Measurements from ENCODE around the gene PDSS2.
"Not testable (repeated sequence)": the region's sequence is repeated elsewhere in the genome, so short reads cannot be mapped to it uniquely, and the experiment has no call there.

PDSS2 gene

GRCh38 chr6:107413966-107414645 lies 45.3 kb downstream of the PDSS2 start:
- no peak for DNase-seq

- no peak for DNase-seq
Observed at GRCh38 chr6:107411161-107411560, 48.2 kb downstream of the PDSS2 start.

DNA sequence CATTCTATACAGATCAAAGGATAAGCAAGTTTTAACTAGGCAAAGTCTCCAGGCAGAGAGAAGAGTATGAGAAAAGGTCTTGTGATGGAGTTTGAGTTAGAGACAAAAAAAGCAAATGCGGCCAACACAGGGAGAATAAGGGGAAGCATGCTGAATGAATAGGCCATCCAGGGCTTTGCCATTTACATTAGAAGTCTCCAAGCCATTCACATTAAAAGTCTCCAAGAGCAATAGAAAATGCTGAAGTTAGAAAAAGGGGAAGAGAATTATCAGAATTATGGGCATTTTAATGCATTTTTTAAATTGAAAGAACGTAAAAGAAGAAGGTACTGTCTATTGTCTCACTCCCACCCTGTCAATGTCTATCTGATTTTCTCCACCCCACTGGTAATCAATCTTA lies 49.4 kb downstream of the PDSS2 start:
- no peak for DNase-seq

GRCh38 chr6:107408714-107409113 lies 50.6 kb downstream of the PDSS2 start:
- DNase-seq, result no peak

- DNase-seq, result no peak
Observed at GRCh38 chr6:107405002-107405401, 54.4 kb downstream of the PDSS2 start.

DNA sequence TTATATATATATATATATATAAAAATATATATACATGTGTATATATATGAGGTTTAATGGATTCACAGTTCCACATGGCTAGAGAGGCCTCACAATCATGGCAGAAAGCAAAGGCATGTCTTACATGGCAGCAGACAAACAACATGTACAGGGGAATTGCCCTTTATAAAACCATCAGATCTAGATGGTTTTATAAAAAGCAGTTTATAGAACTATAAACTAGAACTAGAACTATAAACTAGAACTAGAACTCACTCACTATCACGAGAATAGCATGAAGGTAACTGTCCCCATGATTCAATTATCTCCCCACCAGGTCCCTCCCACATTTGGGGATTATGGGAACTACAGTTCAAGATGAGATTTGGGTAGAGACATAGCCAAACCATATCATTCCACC lies 56.8 kb downstream of the PDSS2 start:
- no peak for DNase-seq

DNA sequence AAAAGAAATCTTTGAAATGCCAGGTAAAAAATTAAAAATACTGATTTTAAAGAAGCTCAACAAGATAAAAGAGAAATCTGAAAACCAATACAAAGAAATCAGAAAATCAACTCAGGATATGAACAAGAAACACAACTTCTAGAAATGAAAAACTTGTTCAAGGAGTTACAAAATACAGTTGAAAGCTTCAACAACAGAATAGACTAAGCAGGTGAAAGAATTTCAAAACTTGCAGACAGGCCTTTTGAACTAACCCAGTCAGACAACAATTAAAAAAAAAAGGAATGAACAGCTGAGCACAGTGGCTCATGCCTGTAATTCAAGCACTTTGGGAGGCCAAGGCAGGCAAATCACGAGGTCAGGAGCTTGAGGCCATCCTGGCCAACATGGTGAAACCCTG lies 57.8 kb downstream of the PDSS2 start:
- no peak for DNase-seq

DNA sequence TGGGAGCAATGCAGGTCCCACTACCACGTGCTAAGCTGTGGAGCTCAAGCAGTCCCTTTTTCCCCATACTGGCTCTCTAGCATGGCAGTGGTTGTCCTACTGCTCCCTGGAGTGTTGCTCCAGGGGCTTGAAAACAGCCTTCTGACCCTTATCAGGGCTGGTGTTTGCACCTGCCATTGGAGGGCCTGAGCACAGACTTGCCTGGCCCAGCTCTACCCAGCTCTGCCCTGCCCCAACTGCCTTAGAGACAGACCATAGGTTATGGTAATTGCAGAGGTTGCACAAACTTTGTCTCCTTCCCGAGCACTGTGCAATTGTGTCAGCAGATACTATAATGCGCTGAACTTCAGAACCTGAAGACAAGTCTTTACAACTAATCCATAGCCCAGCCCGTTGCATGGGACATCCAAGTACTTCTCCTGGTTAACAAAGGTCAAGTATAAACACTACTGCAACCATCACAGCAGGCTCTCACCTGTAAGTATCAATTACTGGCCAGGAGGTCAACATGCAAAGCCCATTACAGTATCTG lies 58.7 kb downstream of the PDSS2 start:
- DNase-seq, result no peak

GRCh38 chr6:107399935-107400334 lies 59.4 kb downstream of the PDSS2 start:
- DNase-seq, result no peak

- no peak for DNase-seq
Observed at GRCh38 chr6:107398001-107398400, 61.4 kb downstream of the PDSS2 start.

DNA sequence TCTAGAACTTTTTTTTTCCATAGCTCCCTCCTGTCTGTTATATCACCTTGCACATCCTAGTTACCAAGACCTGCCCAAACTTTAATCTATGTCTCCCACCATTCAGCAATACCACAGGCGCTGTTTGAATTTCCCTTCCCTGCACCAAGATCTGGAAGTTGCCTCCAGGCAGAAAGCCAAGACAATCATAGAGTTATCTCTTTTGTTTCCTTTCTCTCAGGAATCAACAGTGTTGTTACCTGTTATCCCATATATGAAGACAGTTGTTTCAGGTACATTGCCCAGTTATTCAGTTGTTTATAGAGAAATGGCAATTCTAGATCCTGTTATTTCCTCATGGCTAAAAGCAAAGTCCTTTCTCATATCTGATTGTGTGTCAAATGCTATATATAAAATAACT lies 63.2 kb downstream of the PDSS2 start:
- no peak for DNase-seq

DNA sequence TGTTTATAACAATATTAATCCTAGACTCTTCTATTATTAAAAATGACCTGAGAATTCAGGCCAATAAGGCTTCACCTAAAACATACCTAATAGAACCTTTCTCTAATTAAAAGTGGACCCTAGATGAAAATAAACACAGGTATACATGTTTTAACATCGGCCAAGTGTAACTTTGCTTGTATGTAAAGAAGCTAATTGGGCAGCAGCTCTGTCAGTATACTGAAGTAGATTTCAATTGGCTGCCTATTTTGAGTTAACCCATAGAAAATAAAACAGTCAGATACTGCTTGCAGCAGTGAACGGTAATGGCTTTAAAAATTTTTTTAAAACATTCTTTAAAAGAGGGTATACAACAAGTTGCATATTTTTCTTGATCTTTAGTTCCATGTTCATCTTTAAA lies 67.3 kb downstream of the PDSS2 start:
- DNase-seq, result no peak

DNA sequence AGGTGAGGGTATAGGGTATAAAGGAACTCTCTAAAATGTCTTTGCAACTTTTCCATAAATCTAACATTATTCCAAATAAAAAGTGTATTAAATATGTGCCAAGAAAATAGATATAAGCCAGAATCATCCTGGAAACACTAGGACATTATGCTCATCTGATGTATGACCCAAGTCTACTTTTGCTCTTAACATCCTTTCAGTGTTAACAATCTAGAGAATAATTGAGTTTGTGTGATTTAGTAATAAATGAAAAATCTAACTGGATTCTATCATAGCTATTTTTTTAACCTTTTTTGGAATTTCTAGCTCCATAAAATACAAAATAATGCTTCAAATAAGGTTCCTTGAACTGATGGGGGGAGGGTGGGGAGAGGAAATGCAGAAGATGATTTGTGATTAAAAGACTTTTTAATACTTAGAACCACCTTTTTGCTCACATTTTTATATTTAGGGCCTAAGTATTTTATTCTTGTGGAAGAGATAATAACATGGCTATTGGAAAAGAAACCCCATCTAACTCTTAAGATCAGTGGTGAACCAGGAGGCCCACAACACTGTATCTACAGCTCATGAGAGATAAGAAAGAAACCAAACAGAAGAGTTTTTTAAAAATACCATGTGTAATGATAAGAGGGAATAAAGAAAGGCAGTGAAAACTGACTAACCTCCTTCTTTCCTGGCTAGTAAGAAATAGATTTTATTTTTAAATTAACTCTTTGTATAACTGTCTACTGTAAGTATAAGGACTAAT lies 68.5 kb downstream of the PDSS2 start:
- no peak for DNase-seq

GRCh38 chr6:107390056-107390455 lies 69.3 kb downstream of the PDSS2 start:
- no peak for DNase-seq

GRCh38 chr6:107386904-107387303 lies 72.5 kb downstream of the PDSS2 start:
- DNase-seq, result no peak

- DNase-seq, result peak; percentile 38
Observed at GRCh38 chr6:107386340-107386739, 73.0 kb downstream of the PDSS2 start.

DNA sequence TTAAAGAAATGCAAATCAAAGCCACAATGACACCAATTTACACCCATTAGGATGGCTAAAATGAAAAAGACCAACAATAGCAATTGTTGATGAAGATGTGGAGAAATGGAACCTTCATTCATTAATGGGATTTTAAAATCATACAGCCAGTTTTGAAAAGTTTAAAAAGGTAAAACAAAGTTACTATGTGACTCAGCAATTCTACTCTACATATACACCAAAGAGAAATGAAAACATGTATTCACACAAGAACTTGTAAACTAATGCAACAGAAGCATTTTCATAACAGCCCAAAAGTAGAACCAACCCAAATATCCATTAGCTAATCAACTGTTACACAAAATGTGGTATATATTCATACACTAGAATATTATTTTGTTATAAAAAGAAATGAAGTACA lies 75.7 kb downstream of the PDSS2 start:
- no peak for DNase-seq

DNA sequence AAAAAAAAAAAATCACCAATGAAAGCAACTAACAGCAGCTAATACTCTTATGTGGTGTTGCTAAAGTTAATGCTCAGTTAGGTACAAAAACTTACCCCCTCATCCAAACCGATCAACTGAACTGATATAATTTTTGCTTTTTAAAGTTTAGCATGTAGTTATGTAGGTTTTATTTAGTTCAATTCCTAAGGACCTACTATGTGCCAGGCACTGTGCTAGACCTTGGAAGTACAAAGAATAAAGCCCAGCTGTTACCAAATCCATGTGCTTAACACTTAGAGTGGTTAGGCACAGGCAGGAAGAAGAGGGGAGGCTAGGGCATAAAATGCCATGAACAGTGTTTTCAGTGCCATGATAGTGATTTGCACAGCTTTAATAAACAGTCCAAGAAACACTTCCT lies 85.1 kb downstream of the PDSS2 start:
- no peak for DNase-seq

- no peak for DNase-seq
Observed at GRCh38 chr6:107369493-107369892, 89.9 kb downstream of the PDSS2 start.

- no peak for DNase-seq
Observed at GRCh38 chr6:107368471-107368870, 90.9 kb downstream of the PDSS2 start.

GRCh38 chr6:107364173-107364572 lies 95.2 kb downstream of the PDSS2 start:
- DNase-seq, result not testable (repeated sequence)

DNA sequence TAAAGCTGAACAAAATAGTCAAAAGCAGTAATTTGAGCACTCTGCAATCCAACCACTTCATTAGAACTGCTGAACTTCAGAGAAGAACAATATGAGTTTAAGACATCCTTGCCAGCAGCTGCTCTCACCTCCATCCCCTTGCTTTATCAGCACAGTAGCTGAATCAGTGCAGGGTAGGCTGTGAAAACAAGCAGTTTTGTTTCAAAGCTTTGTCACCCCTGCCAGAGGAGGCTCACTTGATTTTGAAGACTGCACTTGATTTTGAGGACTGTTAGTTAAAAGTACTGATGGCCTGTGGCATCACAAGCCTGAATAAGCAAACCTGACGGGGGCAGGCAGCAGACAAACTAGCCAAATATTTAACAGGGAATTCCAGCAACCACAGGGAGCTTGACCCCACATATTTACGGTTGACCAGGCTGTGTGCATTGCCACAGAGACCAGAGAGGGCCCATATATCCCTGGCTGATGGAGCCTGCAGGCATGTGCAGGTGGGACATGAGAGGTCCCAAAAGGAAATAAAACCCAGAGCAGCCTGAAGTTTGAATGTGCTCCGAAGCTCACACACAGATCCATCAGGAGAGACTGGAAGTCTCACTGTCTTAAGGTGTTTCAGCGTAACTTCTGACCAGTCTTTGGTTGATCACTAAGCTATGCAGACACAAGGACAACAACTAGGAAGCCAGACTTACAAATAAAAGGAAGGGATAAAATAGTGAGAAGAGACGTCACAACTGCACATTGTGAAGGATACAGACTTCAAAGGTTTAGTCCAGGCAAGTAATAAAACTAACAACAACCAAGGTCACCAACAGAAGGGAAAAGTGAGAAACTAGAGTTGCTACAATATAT lies 97.4 kb downstream of the PDSS2 start:
- peak; percentile 87 for DNase-seq

GRCh38 chr6:107360476-107360875 lies 98.9 kb downstream of the PDSS2 start:
- DNase-seq, result no peak

GRCh38 chr6:107357842-107358241 lies 101.5 kb downstream of the PDSS2 start:
- DNase-seq, result no peak
